KMS-11 (cell line): ENCODE results near the gene DDX24.
A peak's percentile ranks its signal among the peaks of the same experiment; 100 is the strongest.

Experiments
- H2AFZ ChIP-seq: fragments of 200-600 bp; sonication (generic); 2 replicates; pipeline ENCODE4 v1.6.1; 2016; ENCODE audit warnings: antibody characterized with exemption, mixed run types, low read depth
- H3K27ac ChIP-seq: fragments of 200-600 bp; sonication (generic); 2 replicates; pipeline ENCODE4 v1.6.1; 2016; ENCODE audit warnings: mild to moderate bottlenecking, mixed run types
- H3K27me3 ChIP-seq: fragments of 200-600 bp; sonication (generic); 2 replicates; pipeline ENCODE4 v1.6.1; 2017; ENCODE audit warnings: mild to moderate bottlenecking, low read depth, mixed run types, moderate library complexity; ENCODE audit not compliant: insufficient read depth
- H3K36me3 ChIP-seq: fragments of 200-600 bp; sonication (generic); 2 replicates; pipeline ENCODE4 v1.6.1; 2017; ENCODE audit warnings: mild to moderate bottlenecking, mixed run types; ENCODE audit not compliant: insufficient read depth
- H3K4me1 ChIP-seq: fragments of 200-600 bp; sonication (generic); 2 replicates; pipeline ENCODE4 v1.6.1; 2016; ENCODE audit warnings: mild to moderate bottlenecking, low read depth, mixed run types; ENCODE audit not compliant: poor library complexity, severe bottlenecking
- H3K4me2 ChIP-seq: fragments of 200-600 bp; sonication (generic); 2 replicates; pipeline ENCODE4 v1.7.0; 2016; ENCODE audit warnings: mild to moderate bottlenecking, mixed run types
- H3K4me3 ChIP-seq: fragments of 200-600 bp; sonication (generic); IDR thresholded peaks from 2 replicates; pipeline ENCODE4 v1.6.1; 2017; ENCODE audit warnings: low read depth, low read length, mixed read lengths; ENCODE audit not compliant: insufficient read depth
- H3K79me2 ChIP-seq: fragments of 200-600 bp; sonication (generic); 2 replicates; pipeline ENCODE4 v1.6.1; 2016; ENCODE audit warnings: low read depth, mixed run types; ENCODE audit not compliant: insufficient read depth
- H3K9ac ChIP-seq: fragments of 200-600 bp; sonication (generic); 2 replicates; pipeline ENCODE4 v1.6.1; 2016; ENCODE audit warnings: mild to moderate bottlenecking, mixed run types
- H4K20me1 ChIP-seq: fragments of 200-600 bp; sonication (generic); 2 replicates; pipeline ENCODE4 v1.6.1; 2016; ENCODE audit warnings: mild to moderate bottlenecking, mixed run types; ENCODE audit not compliant: insufficient read depth
- CTCF ChIP-seq: fragments of 200-600 bp; sonication (generic); conservative IDR thresholded peaks from 2 replicates; pipeline ENCODE4 v1.6.1; 2017; ENCODE audit warnings: low read depth, mild to moderate bottlenecking, antibody characterized with exemption, low read length, moderate library complexity, mixed read lengths

DDX24 gene

GRCh38 chr14:94054401-94054800, 26.6 kb downstream of the DDX24 start:
- Histone ChIP-seq H3K4me3 (no peak overlapping the region), H2AFZ (no peak overlapping the region), H3K79me2 (peaks cover 12% of the 10 kb centered on the region; the same call in 1 of the 2 replicates), H3K9ac (no peak overlapping the region), H3K27ac (no peak overlapping the region), H3K36me3 (peaks cover 3% of the 10 kb centered on the region; the same call in 1 of the 2 replicates), H3K4me2 (no peak overlapping the region), H3K27me3 (no peaks in the 10 kb centered on the region), H4K20me1 (0 out of 2 replicates have a peak, but pooled peaks cover 5% of the 10 kb centered on the region), H3K4me1 (peaks cover 84% of the 10 kb centered on the region)
- TF ChIP-seq CTCF = no peak

GRCh38 chr14:94052662-94053061, 28.3 kb downstream of the DDX24 start:
- no peak for TF ChIP-seq CTCF
- Histone ChIP-seq H4K20me1 (0 out of 2 replicates have a peak, but pooled peaks cover 5% of the 10 kb centered on the region), H3K36me3 (no peaks in the 10 kb centered on the region), H3K79me2 (peaks cover 6% of the 10 kb centered on the region; the same call in 1 of the 2 replicates), H3K4me1 (peaks cover 67% of the 10 kb centered on the region), H3K9ac (peak overlapping the region; percentile 6; the same call in 1 of the 2 replicates), H2AFZ (no peak overlapping the region), H3K27ac (peak overlapping the region; percentile 70), H3K27me3 (no peaks in the 10 kb centered on the region), H3K4me2 (peak overlapping the region; percentile 56), H3K4me3 (no peak overlapping the region)

- Histone ChIP-seq H3K27me3 (no peaks in the 10 kb centered on the region), H3K4me1 (peaks cover 62% of the 10 kb centered on the region), H2AFZ (no peak overlapping the region), H3K36me3 (no peaks in the 10 kb centered on the region), H3K4me2 (peak overlapping the region; percentile 56), H4K20me1 (0 out of 2 replicates have a peak, but pooled peaks cover 3% of the 10 kb centered on the region), H3K4me3 (no peak overlapping the region), H3K27ac (peak overlapping the region; percentile 70), H3K9ac (no peak overlapping the region; the same call in 1 of the 2 replicates), H3K79me2 (peaks cover 6% of the 10 kb centered on the region; the same call in 1 of the 2 replicates)
- TF ChIP-seq CTCF = no peak
These were observed 28.8 kb downstream of the DDX24 start for GRCh38 chr14:94052199-94052598.

GRCh38 chr14:94051779-94052178, 29.2 kb downstream of the DDX24 start:
- Histone ChIP-seq H3K4me3 (no peak overlapping the region), H3K4me2 (peak overlapping the region; percentile 56), H3K79me2 (peaks cover 6% of the 10 kb centered on the region; the same call in 1 of the 2 replicates), H4K20me1 (no peaks in the 10 kb centered on the region), H3K36me3 (no peaks in the 10 kb centered on the region), H2AFZ (no peak overlapping the region), H3K27ac (peak overlapping the region; percentile 70), H3K27me3 (no peaks in the 10 kb centered on the region), H3K9ac (no peak overlapping the region), H3K4me1 (peaks cover 58% of the 10 kb centered on the region)
- TF ChIP-seq CTCF = no peak
